IMR-90 (cell line): ENCODE results near the gene HDAC8. TPM values are rescaled to one million over a fixed set of nuclear protein-coding genes. Genes with fewer than 3 reads are reported as not detected.

Experiments
- ATAC-seq: fragments of 200-7000 bp; cut with Tn5 transposase; 2 replicates; pipeline ENCODE4 v1.9.1; 2020; ENCODE audit warnings: low read depth, mild to moderate bottlenecking, moderate library complexity
- BruUV-seq: library from RNA; stranded (reverse); fragments of 400-500 nt; replicated peaks from 2 replicates; lab custom pipeline; 2021; lab: Mats Ljungman, UMichigan
- CTCF ChIA-PET: fragments of 300-600 bp; formaldehyde crosslinking; extraction: SDS; loops from one replicate; lab custom pipeline; 2021; ENCODE audit warnings: antibody characterized with exemption; lab: Yijun Ruan, JAX
- POLR2A ChIA-PET: fragments of 300-600 bp; sonication (Branson Sonifier 250); formaldehyde crosslinking; loops from one replicate; lab custom pipeline; 2022; ENCODE audit warnings: antibody characterized with exemption; ENCODE audit not compliant: unreplicated experiment; lab: Charles Lee
- DNase-seq: peaks from one replicate; pipeline ENCODE4 v3.0.0; 2013
- H2AFZ ChIP-seq: replicated peaks from 2 replicates; pipeline ENCODE3; 2013; ENCODE audit warnings: low read length, mild to moderate bottlenecking; ENCODE audit not compliant: poor library complexity
- H2AK5ac ChIP-seq: 2 replicates; pipeline ENCODE4 v1.6.1; 2013; ENCODE audit warnings: low read depth, low read length, inconsistent platforms
- H2AK9ac ChIP-seq: replicated peaks from 2 replicates; pipeline ENCODE3; 2013; ENCODE audit warnings: mild to moderate bottlenecking, low read depth, low read length, moderate library complexity; ENCODE audit not compliant: poor library complexity
- H2BK120ac ChIP-seq: 2 replicates; pipeline ENCODE4 v1.6.1; 2013; ENCODE audit warnings: low read depth, low read length, inconsistent platforms
- H2BK15ac ChIP-seq: 3 replicates; pipeline ENCODE4 v1.6.1; 2013; ENCODE audit warnings: low read depth, low read length, inconsistent platforms
- H2BK20ac ChIP-seq: 2 replicates; pipeline ENCODE4 v1.6.1; 2013; ENCODE audit warnings: low read depth, mild to moderate bottlenecking, inconsistent platforms, low read length, moderate library complexity
- H2BK5ac ChIP-seq: 2 replicates; pipeline ENCODE4 v1.6.1; 2013; ENCODE audit warnings: mild to moderate bottlenecking, low read depth, low read length, inconsistent platforms; ENCODE audit not compliant: poor library complexity, severe bottlenecking
- H3K14ac ChIP-seq: replicated peaks from 2 replicates; pipeline ENCODE4 v1.6.1; 2013; ENCODE audit warnings: low read depth, low read length, inconsistent platforms
- H3K18ac ChIP-seq: 2 replicates; pipeline ENCODE4 v1.6.1; 2013; ENCODE audit warnings: low read depth, low read length, control low read depth
- H3K23ac ChIP-seq: 2 replicates; pipeline ENCODE4 v1.6.1; 2013; ENCODE audit warnings: low read depth, low read length, inconsistent platforms
- H3K27ac ChIP-seq: 2 replicates; pipeline ENCODE4 v1.5.1; 2013; ENCODE audit warnings: mild to moderate bottlenecking, control low read depth, low read length; ENCODE audit not compliant: insufficient read depth
- H3K27me3 ChIP-seq: 2 replicates; pipeline ENCODE4 v1.6.1; 2013; ENCODE audit warnings: low read length; ENCODE audit not compliant: control insufficient read depth, insufficient read depth
- H3K36me3 ChIP-seq: 2 replicates; pipeline ENCODE4 v1.6.1; 2013; ENCODE audit warnings: low read length, mixed read lengths; ENCODE audit not compliant: control insufficient read depth, insufficient read depth
- H3K4ac ChIP-seq: 2 replicates; pipeline ENCODE4 v1.6.1; 2013; ENCODE audit warnings: low read depth, low read length, inconsistent platforms
- H3K4me1 ChIP-seq: 2 replicates; pipeline ENCODE4 v1.6.1; 2013; ENCODE audit warnings: low read length, mixed read lengths; ENCODE audit not compliant: control insufficient read depth, insufficient read depth
- H3K4me2 ChIP-seq: 2 replicates; pipeline ENCODE4 v1.6.1; 2013; ENCODE audit warnings: low read depth, mild to moderate bottlenecking, control low read depth, low read length, moderate library complexity
- H3K4me3 ChIP-seq: 2 replicates; pipeline ENCODE4 v1.5.1; 2013; ENCODE audit warnings: low read depth, mild to moderate bottlenecking, control low read depth, low read length, moderate library complexity; ENCODE audit not compliant: insufficient read depth
- H3K56ac ChIP-seq: 2 replicates; pipeline ENCODE4 v1.6.1; 2013; ENCODE audit warnings: low read length, inconsistent platforms; ENCODE audit not compliant: insufficient read depth; ENCODE audit errors: extremely low read depth
- H3K79me1 ChIP-seq, 2 experiments: 2 replicates each; pipeline ENCODE4 v1.6.1; 2013; ENCODE audit warnings: low read length in 2 of 2, inconsistent platforms in 1 of 2, low read depth in 1 of 2
- H3K9ac ChIP-seq: 2 replicates; pipeline ENCODE4 v1.6.1; 2013; ENCODE audit warnings: low read depth, low read length, control low read depth
- H3K9me1 ChIP-seq: 2 replicates; pipeline ENCODE4 v1.6.1; 2013; ENCODE audit warnings: low read length, inconsistent platforms; ENCODE audit not compliant: insufficient read depth
- H3K9me3 ChIP-seq: 2 replicates; pipeline ENCODE4 v1.6.1; 2013; ENCODE audit warnings: low read length; ENCODE audit not compliant: control insufficient read depth, insufficient read depth
- H4K20me1 ChIP-seq: 2 replicates; pipeline ENCODE4 v1.6.1; 2013; ENCODE audit warnings: low read length, inconsistent platforms; ENCODE audit not compliant: insufficient read depth
- H4K5ac ChIP-seq: 2 replicates; pipeline ENCODE4 v1.6.1; 2013; ENCODE audit warnings: mild to moderate bottlenecking, low read depth, low read length, control low read depth
- H4K8ac ChIP-seq, 2 experiments: 2 replicates each; pipeline ENCODE4 v1.6.1; 2013; ENCODE audit warnings: low read depth in 2 of 2, low read length in 2 of 2, control low read depth in 1 of 2, inconsistent platforms in 1 of 2
- H4K91ac ChIP-seq: 2 replicates; pipeline ENCODE4 v1.6.1; 2013; ENCODE audit warnings: low read depth, low read length, inconsistent platforms; ENCODE audit not compliant: insufficient read depth
- BHLHE40 ChIP-seq: fragments of 150-350 bp; IDR thresholded peaks from 2 replicates; pipeline ENCODE4 v1.6.1; 2016; ENCODE audit warnings: mild to moderate bottlenecking, low read depth, low read length
- FOS ChIP-seq: fragments of 150-350 bp; IDR thresholded peaks from 2 replicates; pipeline ENCODE4 v1.6.1; 2016; ENCODE audit warnings: low read depth, low read length
- MAFK ChIP-seq: IDR thresholded peaks from 2 replicates; pipeline ENCODE4 v1.6.1; 2012; ENCODE audit warnings: low read depth, low read length, improper control_type of control experiment
- MXI1 ChIP-seq: IDR thresholded peaks from 2 replicates; pipeline ENCODE4 v1.6.1; 2012; ENCODE audit warnings: low read depth, mild to moderate bottlenecking, low read length, moderate library complexity, borderline replicate concordance
- NFE2L2 ChIP-seq: fragments of 150-350 bp; IDR thresholded peaks from 2 replicates; pipeline ENCODE4 v1.6.1; 2016; ENCODE audit warnings: low read depth, mild to moderate bottlenecking, low read length
- RAD21 ChIP-seq: IDR thresholded peaks from 2 replicates; pipeline ENCODE4 v1.6.1; 2012; ENCODE audit warnings: low read length, improper control_type of control experiment
- RCOR1 ChIP-seq: IDR thresholded peaks from 2 replicates; pipeline ENCODE4 v1.6.1; 2012; ENCODE audit warnings: mild to moderate bottlenecking, low read length, improper control_type of control experiment; ENCODE audit not compliant: insufficient replicate concordance
- WGBS, 2 experiments: methylation state at CpG; one replicate each; pipeline versions ENCODE4 v1.1.5 to v1.1.7; 2013; ENCODE audit warnings: missing lambda C conversion rate in 2 of 2; ENCODE audit not compliant: insufficient read length in 1 of 2; ENCODE audit errors: extremely low coverage in 2 of 2; 5-methylcytosine and 5-hydroxymethylcytosine counted together
- dilution Hi-C: fragments of 300-500 bp; cut with HindIII; formaldehyde crosslinking; loops from one replicate; pipeline ENCODE4 v1.14.3; 2018; ENCODE audit warnings: low sequenced_read_pairs; ENCODE audit not compliant: unreplicated experiment
- in situ Hi-C: fragments of 300-500 bp; cut with MboI; formaldehyde crosslinking; loops from 3 replicates; pipeline ENCODE4 v1.14.3; 2019; ENCODE audit warnings: low sequenced_read_pairs, inconsistent platforms, mixed read lengths
- intact Hi-C: fragments of 100-400 bp; cut with micrococcal nuclease; formaldehyde crosslinking; loops from 2 replicates; pipeline ENCODE4 v1.10.0; 2022
- polyA plus RNA-seq, 3 experiments: library from polyadenylated mRNA; depleted of rRNA; stranded (reverse); fragments of >200 nt; gene quantifications; 2 replicates each; pipeline ENCODE4 v1.2.3, GENCODE V29; 2012; ENCODE audit warnings: low replicate concordance in 1 of 3
- total RNA-seq: library from RNA; depleted of rRNA; stranded (reverse); fragments of >200 nt; gene quantifications from 2 replicates; pipeline ENCODE4 v1.2.3, GENCODE V29; 2012
- TF ChIP-seq, protein P1 (sequence below): fragments of 150-350 bp; IDR thresholded peaks from 2 replicates; pipeline ENCODE4 v1.6.1; 2017; ENCODE audit warnings: mild to moderate bottlenecking, antibody characterized with exemption, low read length, low read depth

Gene HDAC8
- total and polyA plus RNA-seq, 2 of the 4 experiments (the other 2 are of a cell fraction), result 16.1 to 28.5 TPM

DNA sequence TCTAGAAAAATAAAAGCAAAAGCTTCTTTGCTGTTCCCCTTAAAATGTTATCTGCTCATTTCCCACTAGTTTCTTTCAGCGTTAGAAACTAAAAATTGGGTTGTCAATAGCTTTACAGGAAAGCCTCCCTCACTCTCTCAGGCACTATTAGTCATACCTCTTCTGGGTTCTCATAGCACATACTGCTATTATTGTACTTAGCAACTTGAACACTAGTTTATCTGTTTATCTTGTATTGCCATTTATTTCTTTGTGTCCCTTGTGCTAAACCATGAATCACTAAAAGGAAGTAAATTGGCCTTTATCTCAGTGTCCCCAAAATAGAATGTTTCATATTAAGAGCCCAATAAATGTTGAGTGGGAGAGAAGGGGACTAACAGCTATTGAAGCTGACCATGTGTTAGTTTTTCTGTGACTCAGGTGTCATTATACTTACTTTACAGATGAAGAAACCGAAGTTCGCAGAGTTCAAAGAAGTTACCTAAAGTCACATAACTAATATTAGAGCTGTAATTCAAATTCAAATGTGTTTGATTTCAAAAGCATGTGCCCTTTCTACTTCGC lies 142.2 kb downstream of the HDAC8 start:
- H4K20me1 ChIP-seq, result no peaks in the 10 kb centered on the region
- DNase-seq (no peak), ATAC-seq (no peak)
- no peak overlapping the region for H3K4me3 ChIP-seq
- POLR2A ChIA-PET, result no interaction called here
- H2BK5ac ChIP-seq, result no peak overlapping the region
- no peak overlapping the region for H3K14ac ChIP-seq
- no peak overlapping the region for H4K5ac ChIP-seq
- in situ Hi-C loops (no loop called here), dilution Hi-C loops (loop anchor here (5.0 kb wide), 1 partner anchor 37 kb away; no protein-coding TSS in a partner anchor), intact Hi-C loops (no loop called here)
- CTCF ChIA-PET, result no interaction called here
- H2BK15ac ChIP-seq, result no peak overlapping the region
- no peak overlapping the region for H2AK9ac ChIP-seq
- no peak overlapping the region for H4K8ac ChIP-seq
- H3K56ac ChIP-seq, result no peak overlapping the region
- H3K9me3 ChIP-seq, result 0 out of 2 replicates have a peak, but pooled peaks cover under 1% of the 10 kb centered on the region
- no peak overlapping the region for H3K23ac ChIP-seq
- no peak overlapping the region for H3K27ac ChIP-seq
- no peak overlapping the region for H2BK20ac ChIP-seq
- no peak overlapping the region for H2BK120ac ChIP-seq
- no peak overlapping the region for H3K9ac ChIP-seq
- no TSS peak for BruUV-seq
- H3K9me1 ChIP-seq, result no peaks in the 10 kb centered on the region; the same call in 1 of the 2 replicates
- TF ChIP-seq BHLHE40, result no peak
- TF ChIP-seq, protein P1, sequence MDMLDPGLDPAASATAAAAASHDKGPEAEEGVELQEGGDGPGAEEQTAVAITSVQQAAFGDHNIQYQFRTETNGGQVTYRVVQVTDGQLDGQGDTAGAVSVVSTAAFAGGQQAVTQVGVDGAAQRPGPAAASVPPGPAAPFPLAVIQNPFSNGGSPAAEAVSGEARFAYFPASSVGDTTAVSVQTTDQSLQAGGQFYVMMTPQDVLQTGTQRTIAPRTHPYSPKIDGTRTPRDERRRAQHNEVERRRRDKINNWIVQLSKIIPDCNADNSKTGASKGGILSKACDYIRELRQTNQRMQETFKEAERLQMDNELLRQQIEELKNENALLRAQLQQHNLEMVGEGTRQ, result no peak
- TF ChIP-seq RCOR1, result no peak
- no peak for TF ChIP-seq MXI1
- no peak for TF ChIP-seq MAFK
- no peak for TF ChIP-seq NFE2L2
- TF ChIP-seq FOS, result no peak
- TF ChIP-seq RAD21, result no peak
- no peak overlapping the region for H3K18ac ChIP-seq
- no peak overlapping the region for H2AFZ ChIP-seq
- no peaks in the 10 kb centered on the region for H3K79me1 ChIP-seq
- H2AK5ac ChIP-seq, result no peak overlapping the region
- peaks cover 2% of the 10 kb centered on the region; the same call in 1 of the 2 replicates for H3K36me3 ChIP-seq
- H4K91ac ChIP-seq, result no peak overlapping the region
- peaks cover 7% of the 10 kb centered on the region for H3K27me3 ChIP-seq
- H3K4me1 ChIP-seq, result no peaks in the 10 kb centered on the region
- H3K4ac ChIP-seq, result no peak overlapping the region
- no CpG with 5 or more reads among the region's 4 CpGs for WGBS, 2 experiments
- no peak overlapping the region for H3K4me2 ChIP-seq
